ENCODE measurements around the gene ACTC1. TPM values are rescaled to one million over a fixed set of nuclear protein-coding genes. Genes with fewer than 3 reads are reported as not detected.
"Not testable (repeated sequence)": the region's sequence is repeated elsewhere in the genome, so short reads cannot be mapped to it uniquely, and the experiment has no call there.

The ACTC1 gene
- total and polyA plus RNA-seq, 2 of the 13 experiments (the other 11 are each of a cell fraction or from before 2014, with no cell fraction given), result not detected

- CTCF ChIA-PET (ENCODE audit: low intra/inter-chr PET ratio, low total read pairs), result no interaction called here
- H2AFZ ChIP-seq (ENCODE audit: low read length), result no peak overlapping the region
- H3K27me3 ChIP-seq (ENCODE audit: control insufficient read depth in 1 of 2, insufficient read depth in 2 of 2, low read length in 2 of 2), result no peaks in the 10 kb centered on the region
- no peak overlapping the region for H3K4me2 ChIP-seq (ENCODE audit: low read depth, low read length)
- ATAC-seq, result no peak
- no peak for FAIRE-seq
- TF ChIP-seq MEIS2 (CRISPR knock-in tag; IDR thresholded peaks at IDR 0.05), result no peak
- TF ChIP-seq ZSCAN5A (CRISPR knock-in tag; IDR thresholded peaks at IDR 0.05; ENCODE audit: borderline replicate concordance), result no peak
- no peak for TF ChIP-seq PTBP1 (IDR thresholded peaks at IDR 0.05; ENCODE audit: low read depth, low read length, poor library complexity, severe bottlenecking)
- TF ChIP-seq ZNF784 (CRISPR knock-in tag; IDR thresholded peaks at IDR 0.05; ENCODE audit: borderline replicate concordance), result no peak
- no peak for TF ChIP-seq ARNTL (CRISPR knock-in tag; IDR thresholded peaks at IDR 0.05)
- TF ChIP-seq FOXA1 (IDR thresholded peaks at IDR 0.05), result no peak
- TF ChIP-seq FOXA1 (CRISPR knock-in tag; IDR thresholded peaks at IDR 0.05), result no peak
- H3K4me3 ChIP-seq (replicated peaks in 1 of 3; ENCODE audit: insufficient read depth in 1 of 3, low read depth in 2 of 3, low read length in 3 of 3), result no peak overlapping the region
- no peaks in the 10 kb centered on the region for H3K79me2 ChIP-seq (ENCODE audit: insufficient read depth, low read length)
- BruUV-seq (replicated peaks), result no TSS peak
- DNase-seq (ENCODE audit: low spot score), result no peak
- in situ Hi-C loops (cut with HindIII; ENCODE audit: extremely low pct_ligation_motif_present, low pct_unique_long_range_greater_than_20kb), result no loop called here
- 0% methylated on average over 3 of the region's 3 CpGs for WGBS (ENCODE audit: low lambda C conversion rate)
- H3K36me3 ChIP-seq (replicated peaks in 1 of 2; ENCODE audit: control insufficient read depth in 1 of 2, insufficient read depth in 2 of 2, low read length in 2 of 2), result no peaks in the 10 kb centered on the region
- H4K20me1 ChIP-seq (ENCODE audit: insufficient read depth, low read length), result no peaks in the 10 kb centered on the region
- no peaks in the 10 kb centered on the region for H3K9me3 ChIP-seq (ENCODE audit: low read length)
- POLR2A ChIA-PET, result no interaction called here
- intact Hi-C loops (cut with micrococcal nuclease; ENCODE audit: unreplicated experiment), result no loop called here
- H3K9ac ChIP-seq (ENCODE audit: insufficient read depth, low read depth, low read length), result no peak overlapping the region
- no peak overlapping the region for H3K27ac ChIP-seq (ENCODE audit: extremely low read length, insufficient read depth, low read length)
- no peaks in the 10 kb centered on the region for H3K4me1 ChIP-seq (ENCODE audit: insufficient read depth, low read length)
These were observed 18.3 kb upstream of the ACTC1 start for GRCh38 chr15:34813446-34814190.

- POLR2A ChIA-PET; H2AFZ ChIP-seq (ENCODE audit: low read length); H3K9ac ChIP-seq (ENCODE audit: insufficient read depth, low read depth, low read length); H3K36me3 ChIP-seq (replicated peaks in 1 of 2; ENCODE audit: control insufficient read depth in 1 of 2, insufficient read depth in 2 of 2, low read length in 2 of 2); H4K20me1 ChIP-seq (ENCODE audit: insufficient read depth, low read length); ATAC-seq; H3K27me3 ChIP-seq (ENCODE audit: control insufficient read depth in 1 of 2, insufficient read depth in 2 of 2, low read length in 2 of 2); BruUV-seq (replicated peaks); H3K4me3 ChIP-seq (replicated peaks in 1 of 3; ENCODE audit: insufficient read depth in 1 of 3, low read depth in 2 of 3, low read length in 3 of 3); H3K4me2 ChIP-seq (ENCODE audit: low read depth, low read length); H3K27ac ChIP-seq (ENCODE audit: extremely low read length, insufficient read depth, low read length); DNase-seq (ENCODE audit: low spot score); FAIRE-seq; H3K9me3 ChIP-seq (ENCODE audit: low read length); in situ Hi-C loops (cut with HindIII; ENCODE audit: extremely low pct_ligation_motif_present, low pct_unique_long_range_greater_than_20kb); CTCF ChIA-PET (ENCODE audit: low intra/inter-chr PET ratio, low total read pairs); H3K79me2 ChIP-seq (ENCODE audit: insufficient read depth, low read length); H3K4me1 ChIP-seq (ENCODE audit: insufficient read depth, low read length); intact Hi-C loops (cut with micrococcal nuclease; ENCODE audit: unreplicated experiment): not testable (repeated sequence)
- 22% methylated on average over 9 of the region's 9 CpGs for WGBS (ENCODE audit: low lambda C conversion rate)
These were observed 17.6 kb upstream of the ACTC1 start for GRCh38 chr15:34812868-34813365.

Measured in HepG2 (cell line).